ENCODE data around the gene CNOT4. TPM values are rescaled to one million over a fixed set of nuclear protein-coding genes. Genes with fewer than 3 reads are reported as not detected.

Gene CNOT4
- total RNA-seq, 1 donor from 2014 or later: 3.9 TPM

DNA sequence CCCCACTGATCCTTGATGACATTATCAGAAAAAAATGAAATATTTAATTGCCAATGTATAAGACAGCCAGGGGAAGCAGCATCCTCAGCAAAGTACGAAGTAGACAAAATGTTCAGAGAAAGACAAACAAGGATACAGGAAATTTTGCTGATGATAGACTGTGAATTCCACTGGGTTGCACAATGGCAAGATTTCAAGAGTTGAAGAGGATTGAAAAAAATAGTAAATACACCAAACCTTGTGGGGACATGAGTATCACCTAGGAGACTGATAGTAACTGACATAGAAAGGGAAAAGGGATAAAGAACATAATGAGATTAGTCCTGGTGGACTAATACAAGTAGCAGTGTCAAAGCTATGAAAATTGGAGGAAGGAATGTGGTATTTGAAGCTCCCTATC is 16.5 kb downstream of the CNOT4 start:
- TF ChIP-seq, protein P1, sequence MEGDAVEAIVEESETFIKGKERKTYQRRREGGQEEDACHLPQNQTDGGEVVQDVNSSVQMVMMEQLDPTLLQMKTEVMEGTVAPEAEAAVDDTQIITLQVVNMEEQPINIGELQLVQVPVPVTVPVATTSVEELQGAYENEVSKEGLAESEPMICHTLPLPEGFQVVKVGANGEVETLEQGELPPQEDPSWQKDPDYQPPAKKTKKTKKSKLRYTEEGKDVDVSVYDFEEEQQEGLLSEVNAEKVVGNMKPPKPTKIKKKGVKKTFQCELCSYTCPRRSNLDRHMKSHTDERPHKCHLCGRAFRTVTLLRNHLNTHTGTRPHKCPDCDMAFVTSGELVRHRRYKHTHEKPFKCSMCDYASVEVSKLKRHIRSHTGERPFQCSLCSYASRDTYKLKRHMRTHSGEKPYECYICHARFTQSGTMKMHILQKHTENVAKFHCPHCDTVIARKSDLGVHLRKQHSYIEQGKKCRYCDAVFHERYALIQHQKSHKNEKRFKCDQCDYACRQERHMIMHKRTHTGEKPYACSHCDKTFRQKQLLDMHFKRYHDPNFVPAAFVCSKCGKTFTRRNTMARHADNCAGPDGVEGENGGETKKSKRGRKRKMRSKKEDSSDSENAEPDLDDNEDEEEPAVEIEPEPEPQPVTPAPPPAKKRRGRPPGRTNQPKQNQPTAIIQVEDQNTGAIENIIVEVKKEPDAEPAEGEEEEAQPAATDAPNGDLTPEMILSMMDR (IDR thresholded peaks at IDR 0.05; ENCODE audit: insufficient read depth, low read length, severe bottlenecking): no peak

DNA sequence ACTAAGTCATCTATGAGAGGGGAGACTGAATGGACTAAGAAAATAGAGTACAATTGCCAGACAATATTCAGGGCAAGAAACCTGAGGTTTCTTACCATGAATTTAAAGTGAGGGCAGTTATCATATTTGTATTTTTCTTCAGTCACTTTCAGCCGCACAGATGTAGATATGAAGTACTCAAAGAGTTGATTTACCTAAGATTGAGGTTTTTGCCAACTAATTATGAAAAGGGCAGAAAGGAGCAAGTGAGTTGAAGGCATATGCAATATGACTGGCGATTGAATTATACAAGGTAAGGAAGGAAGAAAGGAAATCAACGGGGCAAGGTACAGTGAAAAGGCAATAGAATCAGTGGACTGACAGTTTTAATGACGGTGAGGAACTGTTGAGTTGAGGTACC is 17.8 kb downstream of the CNOT4 start:
- DNase-seq (ENCODE audit: low read depth) (no peak), FAIRE-seq (no peak)
- Histone ChIP-seq H3K36me3 (ENCODE audit: control insufficient read depth, insufficient read depth, low read length) (no peaks in the 10 kb centered on the region), H3K4me3 (ENCODE audit: low read depth, low read length) (no peak overlapping the region), H3K27me3 (ENCODE audit: control insufficient read depth, insufficient read depth, low read length) (no peaks in the 10 kb centered on the region)
- TF ChIP-seq, protein P1 (IDR thresholded peaks at IDR 0.05; ENCODE audit: insufficient read depth, low read length, severe bottlenecking): no peak

More for the DNA sequence above, 16.5 kb downstream of the CNOT4 start:
- H3K4me3 ChIP-seq (ENCODE audit: low read depth, low read length): no peak overlapping the region
- H3K27me3 ChIP-seq (ENCODE audit: control insufficient read depth, insufficient read depth, low read length): no peaks in the 10 kb centered on the region
- no peaks in the 10 kb centered on the region for H3K36me3 ChIP-seq (ENCODE audit: control insufficient read depth, insufficient read depth, low read length)
- DNase-seq (ENCODE audit: low read depth) (peak; percentile 37), FAIRE-seq (no peak)

DNA sequence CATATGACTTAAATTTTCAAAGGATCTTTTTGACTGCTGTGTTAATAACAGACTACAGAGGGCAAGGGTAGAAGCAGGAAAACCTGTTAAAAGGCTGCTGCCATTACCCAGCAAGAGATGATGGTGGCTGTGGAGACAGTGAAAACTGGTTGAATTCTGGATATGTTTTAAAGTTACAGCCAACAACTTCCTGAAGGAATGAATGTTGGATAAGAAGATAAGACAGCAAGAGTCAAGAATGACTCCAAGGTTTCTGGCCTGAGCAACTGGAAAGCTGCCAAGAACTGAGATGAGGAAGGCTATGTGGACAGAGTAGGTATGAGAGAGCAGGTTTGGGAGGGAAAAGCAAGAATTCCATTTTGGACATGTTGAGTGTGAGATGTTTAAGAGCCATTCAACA is 19.1 kb downstream of the CNOT4 start:
- no peaks in the 10 kb centered on the region for H3K27me3 ChIP-seq (ENCODE audit: control insufficient read depth, insufficient read depth, low read length)
- TF ChIP-seq, protein P1 (IDR thresholded peaks at IDR 0.05; ENCODE audit: insufficient read depth, low read length, severe bottlenecking): no peak
- H3K36me3 ChIP-seq (ENCODE audit: control insufficient read depth, insufficient read depth, low read length): no peaks in the 10 kb centered on the region
- FAIRE-seq (no peak), DNase-seq (ENCODE audit: low read depth) (peak; percentile 61)
- no peak overlapping the region for H3K4me3 ChIP-seq (ENCODE audit: low read depth, low read length)

DNA sequence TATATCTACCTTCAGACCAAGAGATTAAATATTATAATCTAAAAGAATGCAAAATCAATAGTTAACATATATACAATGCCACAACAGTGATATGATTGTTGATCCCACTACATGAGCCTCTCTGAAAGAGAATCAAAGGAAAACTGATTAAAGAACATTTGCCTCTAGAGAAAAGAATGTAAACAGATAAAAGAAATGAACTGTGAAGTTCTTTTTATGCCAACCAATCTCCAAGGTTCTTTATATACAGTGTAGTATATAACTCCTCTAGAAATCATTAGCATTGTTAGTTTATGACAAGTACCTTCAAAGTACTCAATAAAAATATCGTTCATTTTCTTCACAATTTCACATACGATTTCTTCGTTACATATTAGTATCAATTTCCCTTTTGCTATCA is 20.1 kb downstream of the CNOT4 start:
- TF ChIP-seq, protein P1 (IDR thresholded peaks at IDR 0.05; ENCODE audit: insufficient read depth, low read length, severe bottlenecking): no peak
- no peak overlapping the region for H3K4me3 ChIP-seq (ENCODE audit: low read depth, low read length)
- no peaks in the 10 kb centered on the region for H3K36me3 ChIP-seq (ENCODE audit: control insufficient read depth, insufficient read depth, low read length)
- no peaks in the 10 kb centered on the region for H3K27me3 ChIP-seq (ENCODE audit: control insufficient read depth, insufficient read depth, low read length)
- no peak for FAIRE-seq
- DNase-seq (ENCODE audit: low read depth): no peak

DNA sequence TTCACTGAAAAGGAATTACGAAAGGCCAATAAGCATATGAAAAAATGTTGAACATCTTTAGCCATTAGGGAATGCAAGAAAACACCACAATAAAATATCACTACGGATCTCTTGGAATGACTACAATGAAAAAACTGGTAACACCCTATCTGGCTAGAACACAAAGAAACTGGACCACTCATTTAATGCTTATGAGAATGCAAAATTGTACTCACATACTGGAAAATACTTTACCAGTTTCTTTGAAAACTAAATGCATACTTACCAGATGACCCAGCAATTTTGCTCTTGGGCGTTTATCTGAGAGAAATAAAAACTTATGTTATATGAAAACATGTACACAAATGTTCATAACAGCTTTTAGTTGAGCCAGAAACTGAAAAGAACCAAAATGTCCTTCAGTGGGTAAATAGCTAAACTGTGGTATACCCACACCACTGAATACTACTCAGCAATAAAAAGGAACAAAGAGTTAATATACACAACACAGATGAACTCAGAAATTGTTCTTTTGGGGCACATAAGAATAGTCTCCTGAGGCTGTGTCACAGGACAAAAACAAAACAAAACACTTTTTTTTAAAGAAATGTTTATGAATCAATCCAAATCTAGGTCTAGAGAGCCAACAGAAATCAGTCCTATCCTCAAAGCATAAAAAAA is 23.5 kb downstream of the CNOT4 start:
- FAIRE-seq: no peak
- no peak for DNase-seq (ENCODE audit: low read depth)
- TF ChIP-seq, protein P1 (IDR thresholded peaks at IDR 0.05; ENCODE audit: insufficient read depth, low read length, severe bottlenecking): no peak
- no peaks in the 10 kb centered on the region for H3K27me3 ChIP-seq (ENCODE audit: control insufficient read depth, insufficient read depth, low read length)
- H3K4me3 ChIP-seq (ENCODE audit: low read depth, low read length): no peak overlapping the region
- no peaks in the 10 kb centered on the region for H3K36me3 ChIP-seq (ENCODE audit: control insufficient read depth, insufficient read depth, low read length)

DNA sequence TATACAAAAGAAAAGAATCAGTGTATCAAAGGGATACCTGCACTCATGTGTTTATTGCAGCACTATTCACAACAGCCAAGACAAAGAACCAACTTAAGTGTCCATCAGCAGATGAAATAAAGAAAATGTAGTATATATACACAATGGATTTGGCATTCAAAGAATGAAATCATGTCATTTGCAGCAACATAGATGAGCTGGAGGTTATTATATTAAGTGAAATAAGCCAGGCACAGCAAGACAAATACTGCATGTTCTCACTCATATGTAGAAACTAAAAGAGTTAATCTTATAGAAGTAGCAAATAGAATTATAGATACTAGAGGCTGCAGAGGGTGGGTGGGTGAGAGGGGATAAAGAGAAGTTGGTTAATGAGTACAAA is 28.3 kb downstream of the CNOT4 start:
- DNase-seq (ENCODE audit: low read depth) (no peak), FAIRE-seq (no peak)
- Histone ChIP-seq H3K36me3 (ENCODE audit: control insufficient read depth, insufficient read depth, low read length) (no peaks in the 10 kb centered on the region), H3K4me3 (ENCODE audit: low read depth, low read length) (no peak overlapping the region), H3K27me3 (ENCODE audit: control insufficient read depth, insufficient read depth, low read length) (no peaks in the 10 kb centered on the region)
- TF ChIP-seq, protein P1 (IDR thresholded peaks at IDR 0.05; ENCODE audit: insufficient read depth, low read length, severe bottlenecking): no peak

All from bronchial epithelial cell (primary cell).